NCI-H774 (cell line): ENCODE measurements around the gene GPI.

Source experiments
- DNase-seq: peaks from one replicate; lab custom pipeline; 2025; lab: John Stamatoyannopoulos, UW

The GPI gene

DNA sequence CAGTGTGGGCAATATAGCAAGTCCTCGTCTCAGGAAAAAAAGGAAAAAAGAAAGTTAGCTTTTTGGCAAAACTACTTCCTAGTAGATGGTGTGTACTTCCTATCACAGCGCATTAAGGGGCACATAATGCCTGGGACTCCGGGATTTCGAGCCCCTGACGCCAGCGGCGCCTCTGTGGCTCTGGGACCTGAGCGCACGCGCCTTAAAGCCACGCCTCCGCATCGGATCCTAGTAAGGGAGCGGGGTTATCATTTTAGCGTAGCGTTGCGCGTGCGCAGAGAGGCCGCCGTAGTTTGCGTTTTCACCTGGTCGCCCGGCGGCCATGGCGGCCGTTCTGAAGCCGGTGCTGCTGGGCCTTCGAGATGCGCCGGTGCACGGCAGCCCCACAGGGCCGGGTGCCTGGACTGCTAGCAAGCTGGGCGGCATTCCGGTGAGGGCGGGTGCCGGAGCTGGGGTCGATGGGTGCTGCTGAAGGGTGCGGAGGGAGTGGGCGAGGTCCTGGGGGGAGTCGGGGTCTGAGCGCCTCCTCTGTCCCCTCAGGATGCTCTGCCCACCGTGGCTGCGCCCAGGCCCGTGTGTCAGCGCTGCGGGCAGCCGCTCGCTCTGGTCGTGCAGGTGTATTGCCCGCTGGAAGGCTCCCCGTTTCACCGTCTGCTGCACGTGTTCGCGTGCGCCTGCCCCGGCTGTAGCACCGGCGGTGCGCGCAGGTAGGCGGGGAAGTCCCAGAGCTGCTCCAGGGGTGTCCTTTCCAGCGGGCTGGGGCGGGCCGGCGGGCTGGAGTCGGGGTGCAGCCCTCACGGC, 39.3 kb downstream of the GPI start, which contains the start of gene PDCD2L:
TSS of gene PDCD2L (plus strand) at position 291 of the 801 bp plus-strand sequence. CDS start at position 323, 32 bp downstream.
- DNase-seq, result peak; percentile 86

DNA sequence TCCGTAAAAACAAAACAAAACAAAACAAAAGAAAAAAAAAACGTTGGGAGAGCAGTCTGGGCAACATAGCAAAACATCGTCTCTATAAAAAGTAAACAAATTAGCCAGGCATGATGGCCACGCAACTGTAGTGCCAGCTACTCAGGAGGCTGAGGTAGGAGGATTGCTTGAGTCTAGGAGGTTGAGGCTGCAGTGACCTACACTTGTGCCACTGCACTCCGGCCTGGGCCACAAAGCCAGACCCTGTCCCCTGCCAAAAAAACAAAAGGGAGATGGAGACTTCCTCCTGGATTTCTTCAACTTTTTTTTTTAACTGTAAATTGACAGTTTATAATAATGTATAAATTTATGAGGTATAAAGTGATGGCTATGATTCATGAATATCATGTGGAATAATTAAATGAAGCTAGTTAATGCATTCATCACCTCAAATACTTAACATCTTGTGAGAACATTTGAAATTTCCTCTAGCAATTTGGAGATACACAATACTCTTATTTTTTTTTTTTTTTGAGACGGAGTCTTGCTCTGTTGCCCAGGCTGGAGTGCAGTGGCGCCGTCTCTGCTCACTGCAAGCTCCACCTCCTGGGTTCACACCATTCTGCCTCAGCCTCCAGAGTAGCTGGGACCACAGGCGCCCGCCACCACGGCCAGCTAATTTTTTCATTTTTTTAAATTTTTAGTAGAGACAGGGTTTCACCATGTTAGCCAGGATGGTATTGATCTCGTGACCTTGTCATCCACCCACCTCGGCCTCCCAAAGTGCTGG, 41.1 kb downstream of the GPI start:
- DNase-seq, result no peak

GRCh38 chr19:34408411-34408810, 43.4 kb downstream of the GPI start:
- no peak for DNase-seq

DNA sequence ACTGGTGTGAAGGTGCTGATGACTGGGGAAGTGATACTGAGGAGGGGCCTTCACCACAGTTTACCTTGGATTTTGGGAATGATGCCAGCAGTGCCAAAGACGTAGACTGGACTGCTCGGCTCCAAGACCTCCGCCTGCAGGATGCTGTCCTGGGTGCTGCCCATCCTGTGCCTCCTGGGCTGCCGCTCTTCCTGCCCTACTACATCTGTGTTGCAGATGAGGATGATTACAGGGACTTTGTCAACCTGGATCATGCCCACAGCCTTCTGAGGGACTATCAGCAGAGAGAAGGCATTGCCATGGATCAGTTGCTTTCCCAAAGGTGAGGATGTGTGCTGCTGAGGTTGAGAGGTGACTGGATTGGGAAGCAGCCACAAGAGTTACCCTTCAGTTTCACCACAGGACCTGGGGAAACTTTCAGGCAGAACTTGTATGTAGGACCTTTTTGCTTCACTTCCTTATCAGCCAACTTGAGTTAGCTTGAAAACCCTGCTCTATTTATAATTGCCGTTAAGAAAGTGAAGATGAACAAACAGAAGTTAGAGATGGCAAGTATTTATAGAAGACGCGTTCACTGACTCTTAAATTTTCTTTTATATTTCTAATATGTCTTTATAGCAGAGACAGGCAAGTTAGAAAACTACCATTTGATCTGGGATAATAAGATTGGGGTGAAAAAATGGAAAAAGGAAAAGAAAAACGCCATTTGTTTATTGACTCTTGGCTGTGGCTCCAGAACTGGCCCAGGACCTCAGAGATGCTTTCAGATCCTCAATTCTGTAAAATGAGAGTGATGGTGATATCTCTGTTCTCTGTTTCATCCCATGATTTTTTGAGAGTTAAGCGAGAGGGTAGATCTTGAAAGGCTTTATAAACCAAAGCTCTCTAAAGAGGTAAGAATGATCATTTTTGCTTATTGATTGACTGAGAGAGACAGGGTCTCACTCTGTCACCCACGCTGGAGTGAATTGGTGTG, 44.5 kb downstream of the GPI start:
- DNase-seq, result no peak

GRCh38 chr19:34411216-34411615, 46.2 kb downstream of the GPI start:
- DNase-seq, result no peak

DNA sequence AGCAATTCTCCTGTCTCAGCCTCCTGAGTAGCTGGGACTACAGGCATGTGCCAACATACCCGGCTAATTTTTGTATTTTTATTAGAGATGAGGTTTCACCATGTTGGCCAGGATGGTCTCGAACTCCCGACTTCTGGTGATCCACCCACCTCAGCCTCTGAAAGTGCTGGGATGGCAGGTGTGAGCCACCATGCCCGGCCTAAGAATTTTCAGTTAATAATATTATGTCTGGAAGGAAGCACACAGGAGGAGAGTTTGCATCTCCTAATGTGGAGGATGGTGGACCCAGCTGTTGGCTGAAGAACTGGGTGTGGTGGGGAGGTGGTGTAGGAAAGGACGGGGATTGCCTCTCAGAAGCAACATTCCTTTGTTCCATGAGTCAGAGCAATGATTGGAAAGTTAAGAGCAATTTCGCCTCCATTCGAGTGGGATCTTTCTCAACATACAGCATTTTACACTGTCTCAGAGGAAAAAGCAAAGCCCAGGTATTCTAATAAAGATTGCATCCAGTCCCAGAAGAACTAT, 51.1 kb downstream of the GPI start:
- DNase-seq, result no peak

- DNase-seq, result no peak
Observed at GRCh38 chr19:34418300-34418699, 53.3 kb downstream of the GPI start.

GRCh38 chr19:34426096-34426661, 61.2 kb downstream of the GPI start:
- DNase-seq, result no peak

- no peak for DNase-seq
Observed at GRCh38 chr19:34428549-34429285, 63.7 kb downstream of the GPI start.

DNA sequence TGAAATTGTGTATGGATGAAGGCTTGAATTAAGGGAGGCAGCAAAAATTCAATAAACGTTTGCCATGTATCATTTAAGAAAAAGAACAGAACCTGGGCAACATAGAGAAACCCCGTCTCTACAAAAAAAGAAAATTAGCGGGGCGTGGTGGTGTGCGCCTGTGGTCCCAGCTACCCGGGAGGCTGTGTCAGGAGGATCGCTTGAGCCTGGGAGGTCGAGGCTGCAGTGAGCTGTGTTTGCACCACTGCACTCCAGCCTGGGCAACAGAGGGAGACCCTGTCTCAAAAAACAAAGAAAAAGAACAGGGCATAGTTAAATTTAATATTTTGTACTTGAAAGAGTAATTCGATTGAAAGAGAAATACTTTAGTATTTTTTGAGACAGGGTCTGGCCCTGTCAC, 64.6 kb downstream of the GPI start:
- DNase-seq, result no peak

- DNase-seq, result no peak
Observed at GRCh38 chr19:34430738-34431625, 66.0 kb downstream of the GPI start.

DNA sequence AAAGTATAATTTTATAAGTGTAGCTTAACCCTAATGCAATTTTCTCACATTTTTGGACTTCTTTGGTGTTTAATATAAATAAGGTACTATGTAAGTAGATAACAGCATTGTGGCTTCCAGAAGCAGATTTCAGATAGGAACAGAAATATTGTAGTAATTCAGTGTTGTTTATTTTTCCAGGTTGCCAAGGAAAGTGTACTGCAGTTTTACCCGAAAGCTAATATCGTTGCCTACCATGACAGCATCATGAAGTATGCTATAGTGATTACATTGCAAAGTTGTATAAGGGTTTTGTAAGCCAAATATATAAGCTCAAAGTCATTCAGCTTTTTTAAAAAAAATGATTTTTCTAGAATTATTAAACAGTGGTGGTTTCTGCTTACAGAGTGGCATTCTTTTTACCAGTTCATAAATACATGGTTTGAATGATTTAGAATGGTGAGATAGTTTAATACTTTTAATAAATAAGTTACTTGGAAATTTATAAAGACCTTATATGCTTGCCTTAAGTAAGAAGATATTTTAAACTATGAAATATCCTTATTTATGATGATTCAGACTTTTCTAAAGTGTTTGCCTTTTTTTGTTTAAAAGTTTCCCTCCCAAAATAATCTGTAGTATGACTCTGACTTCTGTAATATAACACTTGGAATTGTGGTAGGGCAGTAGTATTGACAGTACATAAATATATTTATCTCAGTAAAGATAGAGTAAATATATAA, 66.8 kb downstream of the GPI start:
- DNase-seq, result no peak

DNA sequence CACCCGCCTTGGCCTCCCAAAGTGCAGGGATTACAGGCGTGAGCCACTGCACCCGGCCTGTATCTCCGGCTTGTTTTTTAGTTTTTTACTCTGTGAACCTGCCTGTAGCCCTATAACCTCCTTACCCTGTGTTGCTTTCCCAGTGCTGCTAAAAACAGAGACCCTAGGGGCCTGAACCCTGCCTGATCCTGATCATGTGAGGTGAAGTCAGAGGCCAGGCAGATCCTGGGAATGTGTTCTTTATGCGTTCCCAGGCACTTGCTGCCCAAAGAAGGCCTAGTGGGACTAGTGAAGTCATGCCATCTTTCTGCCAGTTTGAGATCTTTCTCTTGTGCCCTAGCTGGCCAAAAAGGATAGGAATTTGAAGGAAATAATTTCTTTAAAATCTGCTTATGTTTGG, 67.8 kb downstream of the GPI start:
- no peak for DNase-seq

DNA sequence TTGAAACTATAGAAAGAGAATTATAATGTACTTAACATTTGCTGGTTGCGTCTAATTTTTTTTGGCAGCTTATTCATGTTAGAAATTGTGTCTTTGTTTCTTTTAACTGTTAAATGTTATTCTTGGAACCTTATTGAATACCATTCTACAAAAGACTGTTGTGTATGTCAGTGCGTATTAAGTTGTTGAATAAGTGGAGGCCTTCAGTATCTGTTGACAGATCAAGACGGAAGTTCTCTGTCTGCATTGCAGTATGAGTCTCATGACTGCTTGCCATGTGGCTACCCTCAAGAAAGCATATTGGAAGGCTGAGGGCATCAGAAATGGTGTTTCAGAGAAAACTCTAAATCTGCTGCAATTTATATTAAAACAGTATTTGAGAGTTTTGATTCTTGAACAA, 71.7 kb downstream of the GPI start:
- DNase-seq, result no peak

GRCh38 chr19:34448191-34448590, 83.2 kb downstream of the GPI start:
- DNase-seq, result no peak
